Activated naive CD4-positive, alpha-beta T cell treated with anti-CD3 and anti-CD28 coated beads, Interleukin-2, amount 10 ng/mL, durations not matched to agents 7 days and 5 days (primary cell): ENCODE results near the gene TENM4.

ENCODE experiments used
- CTCF ChIA-PET: fragments of 350-600 bp; sonication (Branson Sonifier 250); formaldehyde crosslinking; loops from one replicate; lab custom pipeline; 2021; ENCODE audit warnings: antibody characterized with exemption; lab: Charles Lee
- DNase-seq: peaks from one replicate; pipeline ENCODE4 v3.0.0-alpha.2; 2020
- H3K27ac Mint-ChIP-seq: one replicate; pipeline ENCODE4 v1.8.0; 2021; ENCODE audit warnings: mild to moderate bottlenecking, moderate library complexity, mixed read lengths
- H3K27me3 Mint-ChIP-seq: one replicate; pipeline ENCODE4 v1.8.0; 2021; ENCODE audit warnings: mild to moderate bottlenecking, mixed read lengths
- H3K36me3 Mint-ChIP-seq: one replicate; pipeline ENCODE4 v1.8.0; 2021; ENCODE audit warnings: mixed read lengths
- H3K4me1 Mint-ChIP-seq: one replicate; pipeline ENCODE4 v1.8.0; 2021; ENCODE audit warnings: mixed read lengths
- H3K4me3 Mint-ChIP-seq: one replicate; pipeline ENCODE4 v1.8.0; 2021; ENCODE audit warnings: mild to moderate bottlenecking, moderate library complexity, mixed read lengths
- H3K9me3 Mint-ChIP-seq: one replicate; pipeline ENCODE4 v1.8.0; 2021; ENCODE audit warnings: mixed read lengths

Gene TENM4

DNA sequence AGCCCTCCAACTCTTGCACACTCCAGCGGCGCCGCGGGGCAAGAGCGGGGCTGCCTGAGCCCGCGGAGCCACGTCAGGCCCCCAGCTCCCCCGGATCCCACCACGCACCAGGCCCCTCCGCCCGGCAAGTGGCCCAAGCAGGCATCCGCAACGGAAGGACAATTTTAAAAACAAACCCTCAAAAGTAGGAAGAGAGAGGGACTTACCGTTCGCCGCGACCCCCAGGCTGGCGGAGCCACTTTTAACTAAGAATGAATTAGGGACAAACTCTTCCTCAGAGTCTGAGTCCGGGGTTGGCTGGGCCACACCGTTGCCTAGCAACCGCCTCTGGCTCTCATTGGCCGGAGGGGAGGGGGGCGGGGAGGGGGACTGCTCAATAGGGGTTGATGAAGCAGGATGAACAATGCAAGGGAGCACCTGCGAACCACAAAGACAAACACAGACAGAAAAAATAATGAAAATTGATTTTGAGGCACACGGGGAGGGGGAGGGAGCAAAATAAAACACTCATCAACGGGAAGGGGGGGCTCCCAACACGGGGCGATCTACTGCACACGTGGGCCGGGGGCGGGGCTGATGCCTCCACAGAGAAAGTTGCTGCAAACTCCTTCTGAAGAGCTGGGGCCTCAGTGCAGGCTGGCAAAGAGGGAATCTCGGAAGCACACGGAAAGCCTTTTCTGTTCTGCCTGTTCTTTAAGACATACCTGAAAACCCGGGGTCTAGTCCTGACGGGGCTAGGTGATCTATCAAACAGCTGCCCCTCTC, 478.7 kb downstream of the TENM4 start:
- H3K27me3 Mint-ChIP-seq, result peaks cover 37% of the 10 kb centered on the region
- DNase-seq, result no peak

GRCh38 chr11:78961247-78961646, 479.6 kb downstream of the TENM4 start:
- H3K9me3 Mint-ChIP-seq, result no peaks in the 10 kb centered on the region
- no peak for DNase-seq
- CTCF ChIA-PET, result no interaction called here
- H3K27ac Mint-ChIP-seq, result no peak overlapping the region
- no peaks in the 10 kb centered on the region for H3K36me3 Mint-ChIP-seq
- peaks cover 30% of the 10 kb centered on the region for H3K27me3 Mint-ChIP-seq
- H3K4me3 Mint-ChIP-seq, result no peak overlapping the region
- no peaks in the 10 kb centered on the region for H3K4me1 Mint-ChIP-seq

More for the DNA sequence above, 478.7 kb downstream of the TENM4 start:
- H3K4me3 Mint-ChIP-seq, result no peak overlapping the region
- no peaks in the 10 kb centered on the region for H3K9me3 Mint-ChIP-seq
- H3K27ac Mint-ChIP-seq, result no peak overlapping the region
- no peaks in the 10 kb centered on the region for H3K36me3 Mint-ChIP-seq
- CTCF ChIA-PET, result no interaction called here
- H3K4me1 Mint-ChIP-seq, result no peaks in the 10 kb centered on the region

- Mint-ChIP-seq H3K27ac (no peak overlapping the region), H3K27me3 (peaks cover 37% of the 10 kb centered on the region), H3K9me3 (no peaks in the 10 kb centered on the region), H3K4me1 (no peaks in the 10 kb centered on the region), H3K4me3 (no peak overlapping the region), H3K36me3 (no peaks in the 10 kb centered on the region)
- DNase-seq, result no peak
- CTCF ChIA-PET, result no interaction called here
Measured at GRCh38 chr11:78958444-78958843, 482.4 kb downstream of the TENM4 start.

DNA sequence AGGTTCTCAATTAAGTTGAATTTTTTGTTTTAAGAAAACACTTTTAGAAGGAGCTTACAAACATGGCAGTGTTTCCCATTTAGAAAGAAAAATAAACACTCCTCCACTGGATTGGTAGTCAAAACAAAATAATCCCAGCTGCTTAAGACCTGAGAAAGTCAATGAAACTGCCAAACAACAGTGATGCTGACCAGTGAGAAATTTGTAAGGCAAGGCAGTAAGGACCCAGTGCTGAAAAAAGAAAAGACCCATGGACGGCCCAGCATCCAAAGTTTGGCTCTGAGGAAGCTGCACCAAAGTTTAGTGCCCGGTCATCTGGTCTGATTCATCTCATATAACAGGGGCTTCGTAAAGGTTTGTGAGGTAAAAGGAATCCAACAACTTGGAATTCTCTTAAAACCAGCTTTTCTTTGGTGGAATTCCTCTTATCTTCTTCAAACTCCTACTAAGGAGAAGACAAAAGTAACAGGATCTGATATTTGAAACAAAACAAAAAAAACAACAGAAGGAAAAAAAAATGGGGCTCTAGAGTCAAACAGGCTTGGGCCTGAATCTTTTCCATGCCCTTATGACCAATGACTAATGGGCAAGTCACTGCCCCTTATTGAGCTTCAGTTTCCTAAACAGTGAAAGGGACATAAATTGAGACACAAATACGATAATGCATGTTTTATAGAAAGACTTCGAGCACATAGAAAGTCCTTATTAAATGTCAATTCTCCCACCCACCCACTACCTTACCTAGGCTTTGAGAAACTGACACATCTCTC, 483.2 kb downstream of the TENM4 start:
- no peaks in the 10 kb centered on the region for H3K36me3 Mint-ChIP-seq
- H3K4me1 Mint-ChIP-seq, result no peaks in the 10 kb centered on the region
- H3K27me3 Mint-ChIP-seq, result peaks cover 41% of the 10 kb centered on the region
- CTCF ChIA-PET, result no interaction called here
- DNase-seq, result no peak
- H3K9me3 Mint-ChIP-seq, result no peaks in the 10 kb centered on the region
- no peak overlapping the region for H3K27ac Mint-ChIP-seq
- H3K4me3 Mint-ChIP-seq, result no peak overlapping the region

GRCh38 chr11:78954696-78955095, 486.1 kb downstream of the TENM4 start:
- Mint-ChIP-seq H3K4me3 (no peak overlapping the region), H3K4me1 (no peaks in the 10 kb centered on the region), H3K27me3 (peaks cover 21% of the 10 kb centered on the region), H3K36me3 (no peaks in the 10 kb centered on the region), H3K9me3 (no peaks in the 10 kb centered on the region), H3K27ac (no peak overlapping the region)
- CTCF ChIA-PET, result no interaction called here
- DNase-seq, result no peak

DNA sequence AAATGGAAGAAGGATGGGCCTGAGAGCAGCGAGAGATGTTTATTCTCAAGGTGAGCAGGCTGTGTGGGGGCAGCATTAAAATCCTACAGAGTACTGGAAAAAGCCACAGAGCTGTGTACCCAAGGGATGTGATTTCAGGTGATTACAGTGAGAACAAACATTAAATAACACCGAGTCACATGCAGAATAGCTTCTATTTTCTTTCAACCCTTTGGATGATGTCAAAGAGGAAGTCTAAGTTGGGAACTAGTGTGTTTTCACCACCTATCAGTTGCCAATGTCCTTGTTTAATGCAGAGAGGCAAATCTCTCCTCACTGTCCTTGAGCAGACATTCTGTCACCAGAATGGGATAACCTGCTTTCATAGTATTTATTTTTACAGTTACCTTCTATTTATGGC, 486.6 kb downstream of the TENM4 start:
- CTCF ChIA-PET, result no interaction called here
- H3K4me1 Mint-ChIP-seq, result no peaks in the 10 kb centered on the region
- no peak overlapping the region for H3K27ac Mint-ChIP-seq
- H3K4me3 Mint-ChIP-seq, result no peak overlapping the region
- no peaks in the 10 kb centered on the region for H3K36me3 Mint-ChIP-seq
- no peaks in the 10 kb centered on the region for H3K9me3 Mint-ChIP-seq
- DNase-seq, result no peak
- H3K27me3 Mint-ChIP-seq, result peaks cover 21% of the 10 kb centered on the region

DNA sequence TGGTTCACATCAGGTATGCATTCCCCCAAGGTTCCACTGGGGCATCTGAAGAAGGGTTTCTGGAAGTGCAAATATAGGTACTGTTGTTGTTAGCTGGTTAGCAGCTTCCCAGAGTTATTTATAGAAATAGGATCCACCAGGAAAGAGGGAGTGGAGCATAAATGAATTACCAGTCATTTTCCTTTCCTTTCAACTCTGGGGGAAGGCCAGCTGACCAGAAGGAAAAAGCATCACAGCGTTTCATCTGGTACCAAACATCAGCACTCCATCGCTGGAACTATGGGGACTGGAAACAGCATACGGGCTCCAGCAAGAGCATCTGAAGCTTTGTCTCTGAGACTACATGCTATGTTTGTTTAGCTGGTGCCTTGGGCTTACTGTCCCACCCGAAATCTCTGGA, 487.9 kb downstream of the TENM4 start:
- CTCF ChIA-PET, result no interaction called here
- Mint-ChIP-seq H3K36me3 (no peaks in the 10 kb centered on the region), H3K27ac (no peak overlapping the region), H3K4me3 (no peak overlapping the region), H3K4me1 (no peaks in the 10 kb centered on the region), H3K9me3 (no peaks in the 10 kb centered on the region), H3K27me3 (peaks cover 21% of the 10 kb centered on the region)
- no peak for DNase-seq

DNA sequence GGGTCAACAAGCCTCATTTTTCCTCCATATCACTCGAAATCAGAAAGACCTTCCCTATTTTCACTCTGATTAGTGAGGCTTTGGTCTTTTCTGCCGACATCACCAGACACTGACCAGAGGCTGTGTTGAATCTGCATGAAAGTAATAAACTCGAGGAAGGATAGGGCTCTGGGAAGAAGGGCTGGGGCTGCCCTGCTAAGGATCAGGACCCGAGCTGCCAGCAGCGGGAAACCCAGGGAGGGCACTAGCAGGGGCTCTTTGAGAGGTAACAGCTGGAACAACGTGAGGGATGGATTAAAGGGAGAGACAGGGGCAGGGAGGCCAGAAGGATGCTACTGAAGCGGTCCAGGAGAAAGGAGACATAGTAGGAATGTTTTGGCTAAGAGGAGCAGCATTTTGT, 488.7 kb downstream of the TENM4 start:
- Mint-ChIP-seq H3K9me3 (no peaks in the 10 kb centered on the region), H3K27me3 (peaks cover 21% of the 10 kb centered on the region), H3K27ac (no peak overlapping the region), H3K4me1 (no peaks in the 10 kb centered on the region), H3K36me3 (no peaks in the 10 kb centered on the region), H3K4me3 (no peak overlapping the region)
- CTCF ChIA-PET, result no interaction called here
- DNase-seq, result no peak

- Mint-ChIP-seq H3K4me1 (no peaks in the 10 kb centered on the region), H3K4me3 (no peak overlapping the region), H3K27me3 (peaks cover 21% of the 10 kb centered on the region), H3K36me3 (no peaks in the 10 kb centered on the region), H3K9me3 (no peaks in the 10 kb centered on the region), H3K27ac (no peak overlapping the region)
- CTCF ChIA-PET, result no interaction called here
- DNase-seq, result no peak
Measured at GRCh38 chr11:78949976-78950690, 490.7 kb downstream of the TENM4 start.

GRCh38 chr11:78946945-78947902, 493.6 kb downstream of the TENM4 start:
- CTCF ChIA-PET, result no interaction called here
- no peaks in the 10 kb centered on the region for H3K4me1 Mint-ChIP-seq
- no peak overlapping the region for H3K4me3 Mint-ChIP-seq
- H3K36me3 Mint-ChIP-seq, result no peaks in the 10 kb centered on the region
- peaks cover 8% of the 10 kb centered on the region for H3K27me3 Mint-ChIP-seq
- DNase-seq, result no peak
- H3K9me3 Mint-ChIP-seq, result no peaks in the 10 kb centered on the region
- no peak overlapping the region for H3K27ac Mint-ChIP-seq

DNA sequence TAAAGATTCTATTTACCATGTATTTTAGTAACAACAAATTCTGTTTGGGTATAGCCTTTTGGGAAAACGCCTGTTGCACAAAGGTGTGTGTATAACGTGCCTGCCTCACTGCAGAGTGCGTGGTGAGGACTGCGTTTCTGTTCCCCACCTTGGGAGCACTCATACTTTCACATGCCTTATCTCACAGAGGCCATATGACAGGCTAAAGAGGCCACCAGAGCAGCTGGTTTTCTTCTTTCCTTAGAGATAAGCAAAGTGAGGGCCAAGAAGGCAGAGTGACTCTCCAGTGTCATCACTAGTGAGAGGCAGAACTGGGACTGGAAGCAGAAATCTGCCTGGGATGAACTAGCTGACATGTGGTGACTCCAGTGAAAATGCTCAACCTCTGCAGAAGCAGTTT, 497.0 kb downstream of the TENM4 start:
- CTCF ChIA-PET, result no interaction called here
- DNase-seq, result no peak
- Mint-ChIP-seq H3K27me3 (peaks cover 3% of the 10 kb centered on the region), H3K4me1 (no peaks in the 10 kb centered on the region), H3K27ac (no peak overlapping the region), H3K36me3 (no peaks in the 10 kb centered on the region), H3K4me3 (no peak overlapping the region), H3K9me3 (no peaks in the 10 kb centered on the region)

DNA sequence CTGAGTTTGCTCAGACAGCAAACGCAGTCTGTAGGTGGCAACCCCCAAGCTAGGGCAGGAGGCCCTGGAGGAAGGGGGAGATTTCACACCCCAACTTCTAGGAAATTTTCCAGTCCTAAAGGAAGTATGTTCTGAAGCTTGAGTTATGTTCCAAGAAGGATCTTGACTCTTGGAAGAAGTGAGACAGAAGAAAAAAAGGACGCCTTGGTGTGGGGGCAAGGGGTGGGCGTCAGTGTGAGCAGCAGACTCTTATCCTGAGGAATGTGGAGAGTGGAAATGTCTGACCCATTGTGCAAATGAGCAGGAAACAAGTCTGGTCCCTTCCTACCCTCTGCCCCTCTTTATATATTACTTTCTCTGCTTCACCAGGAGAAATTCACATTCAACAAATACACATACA, 497.7 kb downstream of the TENM4 start:
- no peak overlapping the region for H3K27ac Mint-ChIP-seq
- no peaks in the 10 kb centered on the region for H3K4me1 Mint-ChIP-seq
- H3K4me3 Mint-ChIP-seq, result no peak overlapping the region
- CTCF ChIA-PET, result no interaction called here
- H3K27me3 Mint-ChIP-seq, result peaks cover 3% of the 10 kb centered on the region
- H3K9me3 Mint-ChIP-seq, result no peaks in the 10 kb centered on the region
- no peaks in the 10 kb centered on the region for H3K36me3 Mint-ChIP-seq
- no peak for DNase-seq

GRCh38 chr11:78941226-78941851, 499.5 kb downstream of the TENM4 start:
- H3K27ac Mint-ChIP-seq, result no peak overlapping the region
- CTCF ChIA-PET, result no interaction called here
- H3K36me3 Mint-ChIP-seq, result no peaks in the 10 kb centered on the region
- no peaks in the 10 kb centered on the region for H3K9me3 Mint-ChIP-seq
- no peak overlapping the region for H3K4me3 Mint-ChIP-seq
- H3K4me1 Mint-ChIP-seq, result no peaks in the 10 kb centered on the region
- H3K27me3 Mint-ChIP-seq, result peaks cover 3% of the 10 kb centered on the region
- DNase-seq, result no peak
